CD4-positive, alpha-beta T cell treated with Interleukin-10 for 1 hour (primary cell): ENCODE data around the gene CNDP1.
"Not testable (repeated sequence)": the region's sequence is repeated elsewhere in the genome, so short reads cannot be mapped to it uniquely, and the experiment has no call there.

Experiments used
- DNase-seq: peaks from one replicate; pipeline ENCODE4 v3.0.0-alpha.2; 2020

The CNDP1 gene

DNA sequence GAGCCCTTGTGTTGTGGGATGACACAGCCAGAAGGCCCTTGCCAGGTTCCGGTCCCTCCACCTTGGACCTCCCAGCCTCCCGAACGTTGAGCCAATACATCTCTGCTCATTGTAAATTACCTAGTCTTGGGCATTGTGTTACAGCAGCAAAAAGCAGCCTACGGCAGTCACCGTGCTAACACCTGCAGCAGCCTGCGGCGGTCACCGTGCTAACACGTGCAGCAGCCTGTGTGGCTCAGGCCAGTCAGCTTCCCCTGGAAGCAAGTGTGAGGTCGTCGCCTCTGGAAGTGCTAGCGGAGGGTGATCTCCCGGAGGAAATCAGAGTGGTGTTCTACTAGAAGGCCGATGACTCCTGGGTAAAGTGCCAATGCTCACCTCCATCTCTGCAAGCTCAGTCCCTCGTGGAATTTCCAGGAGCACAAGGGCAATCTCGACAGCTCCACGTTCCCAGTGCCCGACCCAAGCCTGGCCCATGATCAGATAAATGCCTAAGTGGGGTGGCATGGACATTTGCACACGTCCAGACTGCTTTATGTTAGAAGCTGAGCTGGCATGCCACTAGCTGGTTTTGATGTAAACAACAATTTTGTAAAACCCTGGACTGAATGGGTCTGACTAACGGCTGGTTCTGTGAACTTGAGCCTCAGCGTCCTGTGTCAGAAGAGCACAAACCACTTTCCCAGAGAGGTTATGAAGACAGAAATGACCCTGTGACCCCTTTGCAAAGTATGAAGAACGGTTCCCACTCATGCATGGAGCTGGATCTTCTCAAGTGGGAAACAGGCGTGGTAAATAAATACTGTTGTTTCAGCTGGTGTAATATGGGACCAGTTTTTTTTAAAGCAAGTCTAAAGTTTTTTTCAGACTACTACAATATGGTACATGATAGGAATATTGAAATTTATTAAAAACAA lies 11.4 kb upstream of the CNDP1 start:
- no peak for DNase-seq

GRCh38 chr18:74524097-74524496 lies 10.2 kb upstream of the CNDP1 start:
- DNase-seq, result no peak

DNA sequence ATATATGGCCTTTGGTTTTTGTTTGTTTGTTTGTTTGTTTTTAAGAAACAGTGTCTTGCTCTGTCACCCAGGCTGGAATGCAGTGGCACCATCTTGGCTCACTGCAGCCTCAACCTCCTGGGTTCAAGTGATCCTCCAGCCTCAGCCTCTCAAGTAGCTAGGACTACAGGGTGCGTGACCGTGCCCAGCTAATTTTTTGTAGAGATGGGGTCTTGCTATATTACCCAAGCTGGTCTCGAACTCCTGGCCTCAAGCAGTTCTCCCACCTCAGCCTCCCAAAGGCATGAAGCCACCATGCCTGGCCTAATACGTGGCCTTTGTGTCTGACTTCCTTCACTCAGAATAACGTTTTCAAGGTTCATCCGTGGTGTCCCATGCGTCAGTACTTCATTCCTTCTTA lies 9.4 kb upstream of the CNDP1 start:
- DNase-seq, result not testable (repeated sequence)

DNA sequence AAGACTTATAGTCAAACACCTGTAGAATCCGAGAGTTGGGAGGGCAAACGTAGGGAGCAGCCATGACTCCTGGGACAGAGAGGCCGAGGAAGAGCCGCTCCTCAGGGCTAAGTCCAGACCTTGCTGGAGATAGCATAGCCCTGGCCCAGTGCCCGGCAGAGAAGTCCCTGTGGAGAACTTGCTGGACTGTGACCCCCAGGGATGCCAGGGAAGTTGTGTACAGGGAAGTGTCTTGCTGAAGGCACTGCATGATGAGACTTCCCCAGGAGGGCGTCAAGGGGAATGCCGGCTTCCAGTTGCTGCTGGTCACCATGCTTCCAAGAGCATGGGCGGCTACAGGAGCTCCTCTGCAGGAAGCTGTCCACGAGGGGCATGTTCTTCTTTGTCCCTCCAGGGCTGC lies 8.6 kb upstream of the CNDP1 start:
- DNase-seq, result no peak

- DNase-seq, result no peak
These were observed 7.8 kb upstream of the CNDP1 start for GRCh38 chr18:74526488-74526887.

DNA sequence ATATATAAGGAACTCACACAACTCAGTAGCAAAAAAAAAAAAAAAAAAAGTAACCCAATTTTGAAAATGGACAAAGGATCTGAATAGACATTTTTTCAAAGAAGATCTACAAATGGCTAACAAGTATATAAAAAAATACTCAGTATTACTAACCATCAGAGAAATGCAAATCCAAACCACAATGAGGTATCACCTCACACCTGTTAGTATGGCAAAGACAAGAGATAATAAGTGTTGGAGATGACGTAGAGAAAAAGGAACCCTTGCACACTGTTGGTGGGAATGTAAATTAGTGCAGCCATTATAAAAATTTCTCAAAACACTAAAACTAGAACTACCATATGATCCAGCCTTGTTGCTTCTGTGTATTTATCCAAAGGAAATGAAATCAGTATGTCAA lies 5.8 kb upstream of the CNDP1 start:
- DNase-seq, result no peak

- no peak for DNase-seq
These were observed 5.4 kb upstream of the CNDP1 start for GRCh38 chr18:74528913-74529312.

GRCh38 chr18:74529378-74529777 lies 4.9 kb upstream of the CNDP1 start:
- DNase-seq, result no peak

DNA sequence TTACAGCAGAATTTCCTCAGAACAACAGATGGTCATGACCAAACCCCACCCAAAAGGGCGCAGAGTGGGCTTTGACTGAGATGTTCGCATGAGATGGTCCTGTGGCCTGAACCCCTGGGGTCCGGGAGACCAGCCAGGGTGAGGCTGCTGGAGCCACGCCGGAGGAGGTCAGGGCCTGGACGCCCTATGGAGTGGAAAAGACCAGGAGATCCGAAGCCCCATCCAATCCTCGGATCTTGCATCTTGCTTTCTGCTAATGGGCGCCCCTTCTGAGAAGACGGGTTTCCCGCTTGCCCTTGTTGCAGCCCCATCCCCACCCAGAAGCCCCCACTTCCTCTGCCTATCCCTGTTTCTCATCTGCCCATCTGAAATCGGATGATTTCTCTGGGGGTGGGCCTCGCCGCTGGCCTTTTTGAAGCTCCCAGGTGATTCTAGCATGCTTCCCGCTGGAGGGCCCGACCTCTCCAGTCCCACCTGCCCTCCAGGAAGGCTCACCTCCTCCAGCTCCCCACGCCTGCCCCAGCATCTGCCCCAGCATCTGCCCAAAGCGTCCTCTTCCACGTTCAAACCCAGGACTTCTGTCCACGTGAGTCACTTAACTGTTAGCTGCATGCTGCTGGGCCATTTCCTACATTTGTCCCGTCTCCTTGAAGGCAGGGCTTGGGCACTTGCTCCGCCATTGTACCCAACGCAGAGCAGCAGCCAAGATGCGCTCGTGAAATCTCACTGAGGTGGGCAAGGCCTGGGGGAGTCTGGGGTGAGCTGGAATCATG lies 4.3 kb upstream of the CNDP1 start:
- DNase-seq, result no peak

- no peak for DNase-seq
These were observed 3.8 kb upstream of the CNDP1 start for GRCh38 chr18:74530584-74530862.

- DNase-seq, result no peak
These were observed 3.3 kb upstream of the CNDP1 start for GRCh38 chr18:74531043-74531442.

GRCh38 chr18:74532511-74533025 lies 1.7 kb upstream of the CNDP1 start:
- DNase-seq, result no peak

DNA sequence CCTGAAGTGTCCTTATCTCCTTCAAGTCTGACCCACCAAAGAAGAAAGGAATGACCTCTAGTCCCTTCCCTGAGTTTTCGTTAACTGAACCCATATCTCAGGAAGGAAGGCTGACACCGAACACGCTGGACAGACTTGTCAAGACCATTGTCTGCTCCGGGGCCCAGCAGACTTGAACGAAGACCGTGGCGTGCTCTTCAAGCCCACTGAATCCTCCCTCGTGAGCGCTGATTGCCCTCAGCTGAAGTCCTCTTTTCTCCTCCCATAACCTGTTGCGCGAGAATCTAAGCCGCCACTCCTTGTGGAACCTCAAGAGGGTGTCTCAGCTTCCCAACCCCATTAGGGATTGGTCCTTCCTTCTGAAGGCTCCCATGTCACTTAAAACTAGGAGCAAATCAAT lies 634 bp upstream of the CNDP1 start:
- no peak for DNase-seq

- DNase-seq, result no peak
These were observed 815 bp downstream of the CNDP1 start for GRCh38 chr18:74534981-74535649.

DNA sequence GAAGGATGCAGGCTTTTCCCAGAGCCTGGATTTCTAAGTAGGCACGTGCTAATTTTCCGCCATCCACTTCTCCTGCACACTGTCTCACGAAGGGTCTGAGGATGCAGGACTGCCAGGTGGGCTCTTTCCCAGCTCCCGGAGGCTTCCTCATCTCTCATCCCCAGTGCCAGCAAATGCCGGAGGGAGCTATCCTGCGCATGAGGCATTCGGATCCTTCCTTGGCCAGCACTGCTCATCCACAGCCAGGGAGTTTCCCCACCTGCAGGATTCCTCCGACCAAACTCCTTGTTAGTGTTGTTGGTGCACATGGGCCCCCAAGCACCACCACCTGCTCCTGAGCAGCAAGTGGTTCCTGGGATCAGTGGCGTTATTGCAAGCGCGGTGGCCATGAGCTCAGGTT lies 5.0 kb downstream of the CNDP1 start:
- DNase-seq, result no peak

- DNase-seq, result no peak
These were observed 6.5 kb downstream of the CNDP1 start for GRCh38 chr18:74540652-74541421.

DNA sequence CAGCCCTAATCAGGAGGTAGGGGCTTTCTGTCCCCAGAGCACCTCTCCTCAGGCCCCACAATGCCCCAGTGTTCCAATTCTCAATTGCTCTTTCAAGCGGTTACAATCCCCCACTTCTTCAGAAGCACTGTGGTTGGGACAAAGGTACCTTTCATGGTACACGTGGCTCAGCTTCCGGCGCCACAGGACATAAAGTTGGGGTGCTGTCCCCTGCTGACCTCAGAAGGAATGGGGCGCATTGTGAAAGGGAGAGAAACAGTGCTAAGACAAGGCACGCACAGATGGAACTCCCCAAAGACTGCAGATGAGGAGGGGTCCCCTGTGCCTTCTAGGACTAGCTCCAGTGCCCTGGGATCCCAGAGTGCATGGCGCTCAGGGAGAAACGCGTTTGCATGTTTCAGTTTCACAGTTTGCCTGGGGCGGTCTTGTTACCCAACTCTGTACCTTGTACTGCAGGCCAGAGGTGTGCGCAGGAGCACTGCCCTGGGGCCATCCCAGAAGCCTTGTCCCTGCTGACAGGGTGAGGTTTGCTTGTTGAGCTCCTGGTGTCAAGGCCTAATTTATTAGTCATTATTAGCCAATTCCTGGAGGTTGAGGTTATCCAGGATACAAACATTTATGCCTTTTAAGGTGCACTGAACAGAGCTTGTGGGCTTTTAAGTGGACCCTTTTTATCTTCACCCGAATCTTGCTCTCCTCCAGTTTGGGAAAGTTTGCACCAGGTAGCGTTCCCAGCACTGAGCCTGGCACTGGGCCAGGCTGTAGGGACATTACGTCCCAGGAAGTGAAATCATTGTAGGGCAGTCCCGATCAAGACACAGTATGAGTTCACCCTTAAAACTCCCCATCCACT lies 7.6 kb downstream of the CNDP1 start:
- DNase-seq, result no peak

DNA sequence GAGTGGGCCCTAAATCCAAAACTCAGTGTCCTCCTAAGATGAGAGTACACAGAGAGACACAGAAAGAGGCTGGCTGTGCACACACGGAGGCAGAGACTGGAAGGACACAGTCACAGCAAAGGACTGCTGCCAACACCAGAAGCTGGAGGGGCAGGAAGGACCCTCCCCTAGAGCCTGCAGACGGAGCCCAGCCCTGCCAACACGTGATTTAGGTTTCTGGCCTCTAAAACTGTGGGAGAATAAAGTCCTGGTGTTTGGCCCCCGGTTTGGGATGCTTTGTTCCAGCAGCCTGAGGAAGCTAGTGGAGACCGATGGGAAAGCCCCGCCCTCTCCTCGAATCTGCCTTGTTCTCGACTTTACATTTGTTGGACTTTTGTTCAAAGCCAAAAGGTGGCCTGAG lies 10.6 kb downstream of the CNDP1 start:
- DNase-seq, result no peak

- no peak for DNase-seq
These were observed 11.7 kb downstream of the CNDP1 start for GRCh38 chr18:74546007-74546406.

GRCh38 chr18:74546751-74547530 lies 12.6 kb downstream of the CNDP1 start:
- DNase-seq, result no peak

DNA sequence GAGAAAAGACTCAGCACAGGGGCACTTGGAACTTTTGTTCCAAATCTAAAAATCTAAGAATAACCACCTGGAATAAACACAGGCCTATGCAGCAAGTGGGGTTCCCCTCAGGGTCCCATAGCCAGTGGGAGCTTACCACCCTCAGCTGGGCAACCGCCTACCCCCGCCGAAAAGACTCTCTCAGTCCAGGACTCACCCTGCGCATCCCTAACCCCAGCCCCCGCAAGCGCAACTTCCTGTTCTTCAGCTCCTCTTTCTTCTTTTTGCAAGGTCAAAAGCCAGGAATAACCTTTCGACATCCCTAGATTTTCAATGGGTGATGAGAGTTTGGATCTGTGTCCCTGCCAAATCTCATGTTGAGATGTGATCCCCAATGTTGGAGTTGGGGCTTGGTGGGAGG lies 13.6 kb downstream of the CNDP1 start:
- DNase-seq, result no peak
